Psoas muscle (tissue), 8 donors: Measurements from ENCODE around the gene CNDP1. TPM values are rescaled to one million over a fixed set of nuclear protein-coding genes. Genes with fewer than 3 reads are reported as not detected.
"Not testable (repeated sequence)": the region's sequence is repeated elsewhere in the genome, so short reads cannot be mapped to it uniquely, and the experiment has no call there.

Experiments
- ATAC-seq, 4 donors: fragments of 200-7000 bp; cut with Tn5 transposase; one replicate each; pipeline ENCODE4 v1.9.1; 2020; ENCODE audit warnings: moderate library complexity in 3 of 4, mild to moderate bottlenecking in 2 of 4
- DNase-seq, 2 donors: peaks; one replicate each; pipeline ENCODE4 v3.0.0-alpha.2; 2020
- H3K27ac ChIP-seq: fragments of 200-600 bp; one replicate; pipeline ENCODE4 v1.8.0; 2022
- H3K27me3 ChIP-seq, 3 donors: fragments of 200-600 bp in 1 of 3; one replicate each; pipeline versions ENCODE4 v1.6.1 to v1.8.0; 2013 to 2022; ENCODE audit warnings: low read length in 2 of 3, mild to moderate bottlenecking in 2 of 3, moderate library complexity in 1 of 3; ENCODE audit not compliant: insufficient read depth in 3 of 3
- H3K36me3 ChIP-seq, 2 donors: fragments of 200-600 bp in 1 of 2; one replicate each; pipeline versions ENCODE4 v1.6.1 to v1.8.0; 2013 to 2022; ENCODE audit warnings: low read depth in 1 of 2, mild to moderate bottlenecking in 1 of 2, moderate library complexity in 1 of 2; ENCODE audit not compliant: insufficient read depth in 1 of 2
- H3K4me1 ChIP-seq: fragments of 200-600 bp; one replicate; pipeline ENCODE4 v1.8.0; 2022
- H3K4me3 ChIP-seq: fragments of 200-600 bp; one replicate; pipeline ENCODE4 v1.8.0; 2022; ENCODE audit warnings: mild to moderate bottlenecking
- H3K9me3 ChIP-seq: fragments of 200-600 bp; one replicate; pipeline ENCODE4 v1.8.0; 2022
- WGBS, 3 donors: extraction: QIAGEN DNeasy Blood & Tissue Kit; methylation state at CpG; one replicate each; pipeline versions ENCODE4 v1.1.6 to v1.1.7; 2013; 5-methylcytosine and 5-hydroxymethylcytosine counted together
- intact Hi-C, 2 donors: fragments of 100-400 bp; cut with DNase I; formaldehyde crosslinking; loops; one replicate each; pipeline versions ENCODE4 v1.11.0 to v1.14.2; 2022
- polyA plus RNA-seq, 3 donors: library from polyadenylated mRNA; stranded (reverse); fragments of 200-250 nt; gene quantifications; one replicate each; pipeline ENCODE4 v1.2.3, GENCODE V29; 2013
- total RNA-seq, 4 donors: library from RNA; stranded (reverse); fragmentation: NEBNext Ultra II Directional in 2 of 4; extraction: Animal tissue kit (Norgen Biotek cat#: 25700) in 2 of 4; gene quantifications; one replicate each; pipeline versions ENCODE4 v1.2.1 to v1.2.4, GENCODE V29; 2021 to 2023
- TF ChIP-seq, protein P1 (sequence below): fragments of 200-600 bp; IDR thresholded peaks from one replicate; pipeline ENCODE4 v1.8.0; 2022; ENCODE audit warnings: antibody characterized with exemption
- donor health status: healthy with polysubstance abuse.
- donor health status: DM: no; HTN: no; CAD: no; lungs with moderate emphysema.
- donor health status: Bipolar disorder and iron deficiency.
- donor health status: healthy.
- donor health status: DM: yes; HTN: yes; CAD: no.
- donor health status: DM: no; HTN: no; CAD: no.
- donor health status: DM: no; HTN: no; CAD: no.
- donor health status: DM: yes; HTN: yes; CAD: no.

The CNDP1 gene
- total and polyA plus RNA-seq, 7 donors: 0.04 TPM; not detected in 6

DNA sequence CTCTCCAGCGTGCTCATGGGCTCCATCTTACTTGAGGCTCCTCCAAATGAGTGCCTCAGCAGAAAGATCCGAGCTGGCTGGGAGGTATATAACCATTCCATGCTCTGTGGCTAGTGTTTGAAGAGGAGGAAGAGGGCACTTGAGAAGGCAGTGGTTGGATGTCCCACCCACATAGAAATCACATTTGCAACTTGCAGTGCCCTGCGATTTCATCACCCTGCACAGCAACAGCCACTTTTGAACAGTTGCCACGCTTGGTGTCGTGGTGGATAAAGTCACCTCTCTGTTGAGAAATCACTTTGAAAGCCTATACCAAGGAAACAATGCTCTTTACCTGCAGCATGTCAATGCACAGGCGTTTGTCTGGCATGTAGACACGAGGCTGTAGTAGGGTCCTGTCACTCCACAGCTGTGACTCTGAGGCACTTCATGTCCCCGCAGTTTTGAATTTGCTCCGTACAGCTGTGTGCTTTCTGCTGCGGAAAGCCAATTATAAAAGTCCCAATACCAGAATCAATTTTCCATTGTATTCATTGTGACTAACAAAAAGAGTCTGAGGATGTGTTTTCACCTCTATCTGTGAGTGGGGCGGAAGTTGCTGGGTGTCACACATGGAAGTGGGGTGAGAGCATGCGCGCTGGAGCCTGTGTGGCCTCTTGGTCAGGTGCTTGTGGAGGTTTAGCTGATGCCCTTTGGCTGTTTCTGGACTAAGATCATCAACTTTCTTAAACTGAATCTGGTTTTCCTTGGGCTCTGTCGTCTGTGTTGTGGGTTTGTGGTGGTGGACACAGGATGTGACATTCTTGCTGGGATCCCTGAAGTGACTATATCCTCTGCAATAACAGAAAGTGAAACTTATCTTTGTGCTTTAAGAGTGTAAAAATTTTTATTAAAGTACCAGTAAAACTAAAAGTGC is 35.3 kb upstream of the CNDP1 start:
- Histone ChIP-seq H3K36me3 (peaks cover 0 to 35% of the 10 kb centered on the region in 2 donors), H3K4me1 (peaks cover 9% of the 10 kb centered on the region), H3K27ac (peak overlapping the region; percentile 72), H3K27me3 (no peaks in the 10 kb centered on the region), H3K9me3 (no peaks in the 10 kb centered on the region), H3K4me3 (peak overlapping the region; percentile 38)
- intact Hi-C loops: loop anchor here (1.0 to 10.0 kb wide), 7 partner anchors 53 to 352 kb away; partner anchors contain the start of genes CYB5A (in 2 of the 2), ZNF407 (in 2 of the 2), FBXO15 (in 1 of the 2) and TIMM21 (in 1 of the 2)
- whole genome bisulfite sequencing, 3 donors: 66 to 76% (median 75%) methylated on average over 14 of the region's 14 CpGs
- DNase-seq (peak in 1 of 2 donors; percentile 35), ATAC-seq (no peak)
- TF ChIP-seq, protein P1, sequence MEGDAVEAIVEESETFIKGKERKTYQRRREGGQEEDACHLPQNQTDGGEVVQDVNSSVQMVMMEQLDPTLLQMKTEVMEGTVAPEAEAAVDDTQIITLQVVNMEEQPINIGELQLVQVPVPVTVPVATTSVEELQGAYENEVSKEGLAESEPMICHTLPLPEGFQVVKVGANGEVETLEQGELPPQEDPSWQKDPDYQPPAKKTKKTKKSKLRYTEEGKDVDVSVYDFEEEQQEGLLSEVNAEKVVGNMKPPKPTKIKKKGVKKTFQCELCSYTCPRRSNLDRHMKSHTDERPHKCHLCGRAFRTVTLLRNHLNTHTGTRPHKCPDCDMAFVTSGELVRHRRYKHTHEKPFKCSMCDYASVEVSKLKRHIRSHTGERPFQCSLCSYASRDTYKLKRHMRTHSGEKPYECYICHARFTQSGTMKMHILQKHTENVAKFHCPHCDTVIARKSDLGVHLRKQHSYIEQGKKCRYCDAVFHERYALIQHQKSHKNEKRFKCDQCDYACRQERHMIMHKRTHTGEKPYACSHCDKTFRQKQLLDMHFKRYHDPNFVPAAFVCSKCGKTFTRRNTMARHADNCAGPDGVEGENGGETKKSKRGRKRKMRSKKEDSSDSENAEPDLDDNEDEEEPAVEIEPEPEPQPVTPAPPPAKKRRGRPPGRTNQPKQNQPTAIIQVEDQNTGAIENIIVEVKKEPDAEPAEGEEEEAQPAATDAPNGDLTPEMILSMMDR: no peak

- H3K4me1 ChIP-seq: peaks cover 9% of the 10 kb centered on the region
Observed at GRCh38 chr18:74499633-74500032, 34.7 kb upstream of the CNDP1 start.

DNA sequence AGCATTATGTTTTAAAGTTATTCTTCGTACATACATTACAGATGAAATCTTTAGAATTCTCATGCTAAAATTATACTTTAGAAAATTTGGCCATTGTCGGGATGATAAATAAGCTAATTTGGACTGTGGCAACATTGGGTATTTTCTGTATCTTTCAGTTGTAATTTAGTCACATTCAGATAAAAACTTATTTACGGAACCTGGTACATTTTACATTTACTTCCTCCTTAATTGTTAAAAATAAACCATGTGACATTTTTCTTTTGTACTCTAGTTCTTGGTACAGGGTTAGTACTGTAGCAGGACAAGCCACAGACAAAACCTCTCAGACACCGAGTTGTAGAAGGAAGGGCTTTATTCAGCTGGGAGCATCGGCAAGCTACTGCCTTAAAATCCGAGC is 33.9 kb upstream of the CNDP1 start:
- peak overlapping the region; percentile 38 for H3K4me3 ChIP-seq
- no peak overlapping the region for H3K27ac ChIP-seq
- WGBS, 3 donors: 78 to 86% (median 79%) methylated on average over 5 to 6 of the region's 6 CpGs
- ATAC-seq (no peak), DNase-seq (no peak)
- peaks cover 0 to 49% of the 10 kb centered on the region in 2 donors for H3K36me3 ChIP-seq
- no peaks in the 10 kb centered on the region for H3K9me3 ChIP-seq
- H3K4me1 ChIP-seq: peaks cover 9% of the 10 kb centered on the region
- intact Hi-C loops: no loop called here
- TF ChIP-seq, protein P1: no peak
- H3K27me3 ChIP-seq: no peaks in the 10 kb centered on the region

More at GRCh38 chr18:74499633-74500032, 34.7 kb upstream of the CNDP1 start:
- intact Hi-C loops: loop anchor here (1.0 to 10.0 kb wide), 7 partner anchors 53 to 352 kb away; partner anchors contain the start of genes CYB5A (in 2 of the 2), ZNF407 (in 2 of the 2), FBXO15 (in 1 of the 2) and TIMM21 (in 1 of the 2)
- Histone ChIP-seq H3K27ac (peak overlapping the region; percentile 72), H3K36me3 (peaks cover 0 to 41% of the 10 kb centered on the region in 2 donors), H3K27me3 (no peaks in the 10 kb centered on the region), H3K9me3 (no peaks in the 10 kb centered on the region), H3K4me3 (peak overlapping the region; percentile 38)
- DNase-seq (peak; percentile 74 to 83), ATAC-seq (no peak)
- TF ChIP-seq, protein P1: no peak
- WGBS, 3 donors: 49 to 66% (median 66%) methylated on average over 9 of the region's 9 CpGs

DNA sequence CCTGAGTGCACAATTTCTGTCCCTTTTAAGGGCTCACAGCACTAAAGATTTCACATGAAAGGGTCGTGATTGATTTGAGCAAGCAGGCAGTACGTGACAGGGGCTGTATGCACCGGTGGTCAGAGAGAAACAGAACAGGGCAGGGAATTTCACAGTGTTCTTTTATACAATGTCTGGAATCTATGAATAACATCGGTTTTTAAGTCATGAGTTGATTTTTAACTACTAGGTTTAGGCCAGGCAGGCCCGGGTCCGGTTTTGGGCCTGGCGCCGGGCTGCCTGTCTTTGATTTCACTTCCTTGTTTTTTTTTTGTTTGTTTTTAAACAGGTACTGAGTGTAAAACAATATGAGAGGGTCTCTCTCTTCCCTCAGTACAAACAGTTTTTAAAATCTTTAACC is 33.5 kb upstream of the CNDP1 start:
- DNase-seq, intact Hi-C loops, H3K4me1 ChIP-seq, H3K27ac ChIP-seq, ATAC-seq, H3K9me3 ChIP-seq, H3K27me3 ChIP-seq: not testable (repeated sequence)
- 89 to 96% (median 94%) methylated on average over 8 of the region's 8 CpGs for WGBS, 3 donors
- H3K36me3 ChIP-seq: peaks cover 0 to 53% of the 10 kb centered on the region in 2 donors
- peak overlapping the region; percentile 38 for H3K4me3 ChIP-seq

- no peak overlapping the region for H3K4me3 ChIP-seq
- TF ChIP-seq, protein P1: no peak
- ATAC-seq (no peak), DNase-seq (no peak)
- no peaks in the 10 kb centered on the region for H3K9me3 ChIP-seq
- 87 to 92% (median 90%) methylated on average over 4 of the region's 4 CpGs for WGBS, 3 donors
- no peaks in the 10 kb centered on the region for H3K27me3 ChIP-seq
- intact Hi-C loops: no loop called here
- no peak overlapping the region for H3K27ac ChIP-seq
- H3K4me1 ChIP-seq: peaks cover 9% of the 10 kb centered on the region
- H3K36me3 ChIP-seq: peaks cover under 1 to 59% of the 10 kb centered on the region in 2 donors
Observed at GRCh38 chr18:74501386-74501785, 32.9 kb upstream of the CNDP1 start.
